Measurements from ENCODE around the gene SHB. TPM values are rescaled to one million over a fixed set of nuclear protein-coding genes. Genes with fewer than 3 reads are reported as not detected.

The SHB gene
- total RNA-seq, 2 donors from 2014 or later, result 53.2 to 54.8 TPM

DNA sequence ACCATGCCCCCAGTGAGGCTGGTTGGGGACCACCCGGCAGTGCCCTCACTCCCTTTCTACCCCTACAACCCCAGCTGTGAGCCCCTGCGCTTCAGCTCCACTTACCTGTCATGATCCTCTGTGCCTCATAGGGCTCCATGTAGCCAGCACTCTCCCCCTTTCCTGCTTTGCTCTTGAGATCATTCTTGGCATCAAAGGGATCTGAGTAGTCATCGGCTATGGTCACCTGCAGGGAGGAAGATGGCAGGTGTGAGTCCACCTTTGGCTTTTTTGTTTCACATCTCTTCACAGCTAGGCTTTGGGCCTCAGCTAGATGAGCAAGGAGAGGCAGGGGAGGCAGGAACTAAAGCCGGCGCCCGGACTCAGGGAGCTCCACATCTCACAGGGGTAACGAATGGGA lies 53.1 kb downstream of the SHB start:
- no peaks in the 10 kb centered on the region for H3K36me3 ChIP-seq
- TF ChIP-seq POLR2AphosphoS5 (IDR thresholded peaks at IDR 0.05), result no peak
- no peak for TF ChIP-seq POLR2A (IDR thresholded peaks at IDR 0.05)
- no peak for TF ChIP-seq CTCF (IDR thresholded peaks at IDR 0.05)
- intact Hi-C loops (cut with DNase I), result loop anchor here (2.0 to 5.0 kb wide), 2 partner anchors 51 to 77 kb away; partner anchors contain the start of gene SHB
- 85% methylated on average over 7 of the region's 7 CpGs for WGBS
- H3K27me3 ChIP-seq (replicated peaks; ENCODE audit: insufficient read depth), result no peaks in the 10 kb centered on the region
- H3K4me3 ChIP-seq, result no peak overlapping the region
- no peak for DNase-seq (ENCODE audit: low spot score)
- H3K27ac ChIP-seq, result peak overlapping the region; percentile 53 to 54
- H3K9me3 ChIP-seq, result no peaks in the 10 kb centered on the region
- peaks cover 39% of the 10 kb centered on the region for H3K4me1 ChIP-seq (replicated peaks)

GRCh38 chr9:38015266-38015665 lies 53.8 kb downstream of the SHB start:
- intact Hi-C loops (cut with DNase I), result loop anchor here (5.0 kb wide), 1 partner anchor 52 kb away; the partner anchor contains the start of gene SHB
- 8% methylated on average over 4 of the region's 4 CpGs for WGBS
- no peaks in the 10 kb centered on the region for H3K36me3 ChIP-seq
- DNase-seq (ENCODE audit: low spot score), result no peak
- peak; percentile 51 for TF ChIP-seq POLR2AphosphoS5 (IDR thresholded peaks at IDR 0.05)
- TF ChIP-seq POLR2A (IDR thresholded peaks at IDR 0.05), result no peak
- TF ChIP-seq CTCF (IDR thresholded peaks at IDR 0.05), result no peak
- no peaks in the 10 kb centered on the region for H3K27me3 ChIP-seq (replicated peaks; ENCODE audit: insufficient read depth)
- H3K27ac ChIP-seq, result peak overlapping the region; percentile 10 to 54
- H3K4me1 ChIP-seq (replicated peaks), result peaks cover 33% of the 10 kb centered on the region
- no peak overlapping the region for H3K4me3 ChIP-seq
- H3K9me3 ChIP-seq, result no peaks in the 10 kb centered on the region

DNA sequence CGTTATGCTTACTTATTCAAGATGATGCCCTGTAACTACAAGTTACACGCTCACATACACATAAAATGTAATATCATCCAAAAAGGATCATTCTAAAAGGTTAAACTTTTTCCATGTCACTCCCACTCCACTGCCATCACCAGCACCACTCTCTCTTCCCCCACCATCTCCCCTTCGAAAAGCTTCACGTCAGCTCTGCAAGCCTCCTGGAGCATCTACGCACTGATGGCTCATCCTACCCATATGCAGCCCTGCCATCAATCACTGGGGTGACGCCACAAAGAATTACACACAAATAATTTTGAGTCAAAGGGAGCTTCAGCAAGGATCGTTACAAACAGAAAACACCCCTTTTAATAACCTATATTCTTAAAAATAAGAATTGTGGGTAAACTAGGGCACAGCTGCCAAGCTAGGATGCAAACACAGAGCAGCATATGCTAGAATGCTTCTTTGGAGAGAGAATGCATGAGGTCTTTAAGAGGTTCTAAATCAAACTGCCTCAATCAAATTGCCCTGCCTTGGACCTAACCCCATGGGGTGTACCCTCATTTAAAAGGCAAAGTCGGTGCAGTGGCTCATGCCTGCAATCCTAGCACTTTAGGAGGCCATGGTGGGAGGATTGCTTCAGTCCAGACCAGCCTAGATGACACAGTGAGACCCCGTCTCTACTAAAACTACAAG lies 56.1 kb downstream of the SHB start:
- intact Hi-C loops (cut with DNase I), result no loop called here
- no peaks in the 10 kb centered on the region for H3K36me3 ChIP-seq
- H3K4me3 ChIP-seq, result no peak overlapping the region
- no peak overlapping the region for H3K27ac ChIP-seq
- no peaks in the 10 kb centered on the region for H3K9me3 ChIP-seq
- no peaks in the 10 kb centered on the region for H3K27me3 ChIP-seq (replicated peaks; ENCODE audit: insufficient read depth)
- 90% methylated on average over 9 of the region's 9 CpGs for WGBS
- DNase-seq (ENCODE audit: low spot score), result no peak
- no peak for TF ChIP-seq POLR2AphosphoS5 (IDR thresholded peaks at IDR 0.05)
- TF ChIP-seq POLR2A (IDR thresholded peaks at IDR 0.05), result no peak
- no peak for TF ChIP-seq CTCF (IDR thresholded peaks at IDR 0.05)
- peaks cover 17% of the 10 kb centered on the region for H3K4me1 ChIP-seq (replicated peaks)

- WGBS, result 92% methylated on average over 5 of the region's 5 CpGs
- intact Hi-C loops (cut with DNase I), result no loop called here
These were observed 57.0 kb downstream of the SHB start for GRCh38 chr9:38011991-38012390.

More at GRCh38 chr9:38011991-38012390, 57.0 kb downstream of the SHB start:
- Histone ChIP-seq H3K36me3 (no peaks in the 10 kb centered on the region), H3K27ac (no peak overlapping the region), H3K4me3 (no peak overlapping the region), H3K27me3 (replicated peaks; ENCODE audit: insufficient read depth) (no peaks in the 10 kb centered on the region), H3K9me3 (no peaks in the 10 kb centered on the region), H3K4me1 (replicated peaks) (peaks cover 11% of the 10 kb centered on the region)
- TF ChIP-seq CTCF (IDR thresholded peaks at IDR 0.05), result no peak
- TF ChIP-seq POLR2AphosphoS5 (IDR thresholded peaks at IDR 0.05), result no peak
- no peak for TF ChIP-seq POLR2A (IDR thresholded peaks at IDR 0.05)
- no peak for DNase-seq (ENCODE audit: low spot score)

Data from prostate gland (tissue), 2 donors.